ENCODE data around the gene PSMF1. TPM values are rescaled to one million over a fixed set of nuclear protein-coding genes. Genes with fewer than 3 reads are reported as not detected.

Gene PSMF1
- polyA plus RNA-seq, 1 donor from 2014 or later = 236 TPM

- no peaks in the 10 kb centered on the region for H3K9me3 ChIP-seq (ENCODE audit: low read length)
- H2AFZ ChIP-seq (ENCODE audit: low read depth, low read length) = no peak overlapping the region
Measured at GRCh38 chr20:1212023-1212422, 93.6 kb downstream of the PSMF1 start.

DNA sequence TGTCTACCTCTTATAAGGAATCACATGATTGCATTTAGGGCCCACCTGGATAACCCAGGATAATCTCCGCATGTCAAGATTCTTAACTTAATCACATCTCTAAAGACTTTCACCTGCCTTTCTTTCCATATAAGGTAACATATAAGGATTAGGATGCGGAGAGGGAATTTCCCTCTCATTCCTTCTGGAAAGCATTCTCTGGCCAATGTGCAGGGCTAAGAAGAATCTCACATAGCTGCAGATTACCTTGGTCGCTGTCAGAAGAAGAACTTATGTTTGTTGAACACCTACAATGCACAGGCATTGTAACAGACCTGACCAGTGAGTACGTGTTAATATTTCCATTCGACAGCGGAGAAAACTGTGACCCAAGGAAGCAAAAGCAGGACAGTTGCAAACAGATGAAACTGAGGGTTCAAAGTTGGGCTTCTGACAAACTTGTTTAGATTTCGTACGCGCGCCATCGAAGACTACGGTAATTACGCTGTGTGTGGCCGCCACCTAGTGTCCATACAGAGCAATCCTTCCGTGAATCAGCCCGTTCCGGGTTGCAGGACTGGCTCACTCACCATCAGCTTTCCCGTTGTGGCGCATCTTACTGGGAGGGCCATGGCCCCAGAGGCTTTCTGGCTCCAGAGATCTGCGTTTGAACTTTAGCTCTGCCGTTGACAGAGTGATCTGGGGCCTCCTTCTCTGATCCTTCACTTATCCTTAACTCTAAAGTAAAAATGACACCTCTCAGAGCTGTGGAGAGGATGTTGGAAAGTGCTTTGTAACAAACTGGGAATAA is 94.4 kb downstream of the PSMF1 start:
- Histone ChIP-seq H3K79me2 (replicated peaks; ENCODE audit: insufficient read depth, low read length) (no peaks in the 10 kb centered on the region), H4K20me1 (ENCODE audit: insufficient read depth) (no peaks in the 10 kb centered on the region), H3K9ac (ENCODE audit: low read length) (no peak overlapping the region), H3F3A (ENCODE audit: insufficient read depth, low read length, poor library complexity, severe bottlenecking) (no peaks in the 10 kb centered on the region), H3K4me2 (ENCODE audit: low read length) (no peak overlapping the region), H3K36me3 (ENCODE audit: insufficient read depth, low read length) (no peaks in the 10 kb centered on the region), H3K9me3 (ENCODE audit: low read length) (no peaks in the 10 kb centered on the region), H3K27ac (ENCODE audit: low read length) (no peak overlapping the region), H2AFZ (ENCODE audit: low read depth, low read length) (no peak overlapping the region), H3K9me2 (ENCODE audit: insufficient read depth, low read length) (no peaks in the 10 kb centered on the region), H3K4me3 (ENCODE audit: low read length) (no peak overlapping the region), H3K27me3 (ENCODE audit: insufficient read depth, low read depth, low read length) (no peaks in the 10 kb centered on the region)
- TF ChIP-seq SMC3 (conservative IDR thresholded peaks at IDR 0.05; ENCODE audit: poor library complexity) (peak; percentile 76), RAD21 (conservative IDR thresholded peaks at IDR 0.05) (peak; percentile 80), CTCF (IDR thresholded peaks at IDR 0.05; ENCODE audit: poor library complexity, severe bottlenecking) (peak; percentile 85), POLR2AphosphoS5 (IDR thresholded peaks at IDR 0.05) (no peak)

More at GRCh38 chr20:1212023-1212422, 93.6 kb downstream of the PSMF1 start:
- TF ChIP-seq EP300 (conservative IDR thresholded peaks at IDR 0.05; ENCODE audit: poor library complexity, severe bottlenecking) (no peak), POLR2AphosphoS5 (IDR thresholded peaks at IDR 0.05) (no peak), SMC3 (conservative IDR thresholded peaks at IDR 0.05; ENCODE audit: poor library complexity) (no peak), EZH2 (IDR thresholded peaks at IDR 0.05; ENCODE audit: borderline replicate concordance, insufficient read depth, low read length, poor library complexity, severe bottlenecking) (no peak), CTCF (IDR thresholded peaks at IDR 0.05; ENCODE audit: poor library complexity, severe bottlenecking) (no peak), RAD21 (conservative IDR thresholded peaks at IDR 0.05) (no peak), REST (IDR thresholded peaks at IDR 0.05; ENCODE audit: borderline replicate concordance) (no peak)
- no peaks in the 10 kb centered on the region for H3K36me3 ChIP-seq (ENCODE audit: insufficient read depth, low read length)
- no peaks in the 10 kb centered on the region for H4K20me1 ChIP-seq (ENCODE audit: insufficient read depth)
- no peaks in the 10 kb centered on the region for H3K9me2 ChIP-seq (ENCODE audit: insufficient read depth, low read length)
- H3K9ac ChIP-seq (ENCODE audit: low read length) = no peak overlapping the region
- no peak overlapping the region for H3K4me3 ChIP-seq (ENCODE audit: low read length)
- no peak overlapping the region for H3K4me2 ChIP-seq (ENCODE audit: low read length)
- H3K27me3 ChIP-seq (ENCODE audit: insufficient read depth, low read depth, low read length) = no peaks in the 10 kb centered on the region
- H3K79me2 ChIP-seq (replicated peaks; ENCODE audit: insufficient read depth, low read length) = no peaks in the 10 kb centered on the region
- H3K27ac ChIP-seq (ENCODE audit: low read length) = no peak overlapping the region
- no peaks in the 10 kb centered on the region for H3F3A ChIP-seq (ENCODE audit: insufficient read depth, low read length, poor library complexity, severe bottlenecking)
